Measurements from ENCODE around the gene SNX32.

SNX32 gene

GRCh38 chr11:65871811-65872548 lies 38.2 kb downstream of the SNX32 start:
- peak overlapping the region; percentile 62 for H3K4me3 ChIP-seq (ENCODE audit: low read depth, low read length)
- in situ Hi-C loops (cut with HindIII; ENCODE audit: low sequenced_read_pairs), result no loop called here
- TF ChIP-seq, protein P1, sequence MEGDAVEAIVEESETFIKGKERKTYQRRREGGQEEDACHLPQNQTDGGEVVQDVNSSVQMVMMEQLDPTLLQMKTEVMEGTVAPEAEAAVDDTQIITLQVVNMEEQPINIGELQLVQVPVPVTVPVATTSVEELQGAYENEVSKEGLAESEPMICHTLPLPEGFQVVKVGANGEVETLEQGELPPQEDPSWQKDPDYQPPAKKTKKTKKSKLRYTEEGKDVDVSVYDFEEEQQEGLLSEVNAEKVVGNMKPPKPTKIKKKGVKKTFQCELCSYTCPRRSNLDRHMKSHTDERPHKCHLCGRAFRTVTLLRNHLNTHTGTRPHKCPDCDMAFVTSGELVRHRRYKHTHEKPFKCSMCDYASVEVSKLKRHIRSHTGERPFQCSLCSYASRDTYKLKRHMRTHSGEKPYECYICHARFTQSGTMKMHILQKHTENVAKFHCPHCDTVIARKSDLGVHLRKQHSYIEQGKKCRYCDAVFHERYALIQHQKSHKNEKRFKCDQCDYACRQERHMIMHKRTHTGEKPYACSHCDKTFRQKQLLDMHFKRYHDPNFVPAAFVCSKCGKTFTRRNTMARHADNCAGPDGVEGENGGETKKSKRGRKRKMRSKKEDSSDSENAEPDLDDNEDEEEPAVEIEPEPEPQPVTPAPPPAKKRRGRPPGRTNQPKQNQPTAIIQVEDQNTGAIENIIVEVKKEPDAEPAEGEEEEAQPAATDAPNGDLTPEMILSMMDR (IDR thresholded peaks at IDR 0.05; ENCODE audit: low read depth, low read length, missing control alignments), result peak; percentile 30

GRCh38 chr11:65872586-65873317 lies 39.0 kb downstream of the SNX32 start, which contains the start of gene EFEMP2:
TSS of gene EFEMP2 (minus strand) at chr11:65872800. CDS start at chr11:65872354, 446 bp downstream.
- TF ChIP-seq, protein P1 (IDR thresholded peaks at IDR 0.05; ENCODE audit: low read depth, low read length, missing control alignments), result no peak
- H3K4me3 ChIP-seq (ENCODE audit: low read depth, low read length), result peak within 1 kb of the TSS; percentile 62
- in situ Hi-C loops (cut with HindIII; ENCODE audit: low sequenced_read_pairs), result no loop called here
- DNase-seq (ENCODE audit: low read depth), result no peak

More at GRCh38 chr11:65871811-65872548, 38.2 kb downstream of the SNX32 start:
- DNase-seq (ENCODE audit: low read depth), result no peak

DNA sequence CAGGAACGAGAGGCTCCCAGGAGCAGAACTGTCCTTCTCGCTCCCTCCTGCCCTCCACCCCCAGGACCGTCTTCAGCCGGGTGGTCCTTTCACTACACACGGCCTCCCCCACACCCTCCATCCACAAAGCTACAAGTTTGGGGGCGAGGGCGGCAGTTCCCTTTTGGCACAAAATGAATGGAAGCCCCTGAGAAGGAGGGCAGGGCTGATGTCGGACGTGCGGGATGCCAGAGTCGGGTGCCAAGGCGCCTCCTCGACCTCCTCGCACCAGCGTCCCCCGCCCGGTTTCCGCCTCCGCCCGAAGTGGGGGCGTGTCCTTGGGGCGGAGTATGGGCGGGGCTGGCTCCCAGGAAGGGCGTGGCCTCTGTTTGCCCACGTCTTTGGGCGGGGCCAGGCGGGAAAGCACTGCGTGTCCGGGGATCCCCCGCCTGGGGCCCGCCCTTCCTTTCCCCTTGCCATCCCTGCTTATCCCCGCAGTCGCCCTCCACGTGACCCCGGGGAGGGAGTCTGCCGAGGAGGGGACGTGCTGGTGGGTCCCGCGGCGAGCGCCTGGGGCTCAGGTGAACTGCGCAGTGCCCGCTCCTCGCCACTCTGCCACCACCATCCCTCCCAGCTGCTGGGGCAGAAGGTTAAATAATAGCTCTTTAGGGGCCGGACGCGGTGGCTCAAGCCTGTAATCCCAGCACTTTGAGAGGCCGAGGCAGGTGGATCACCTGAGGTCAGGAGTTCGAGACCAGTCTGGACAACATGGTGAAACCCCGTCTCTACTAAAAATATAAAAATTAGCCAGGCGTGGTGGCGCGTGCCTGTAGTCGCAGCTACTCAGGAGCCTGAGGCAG lies 39.8 kb downstream of the SNX32 start:
- TF ChIP-seq, protein P1 (IDR thresholded peaks at IDR 0.05; ENCODE audit: low read depth, low read length, missing control alignments), result no peak
- DNase-seq (ENCODE audit: low read depth), result peak; percentile 68
- H3K4me3 ChIP-seq (ENCODE audit: low read depth, low read length), result peak overlapping the region; percentile 62
- in situ Hi-C loops (cut with HindIII; ENCODE audit: low sequenced_read_pairs), result no loop called here

DNA sequence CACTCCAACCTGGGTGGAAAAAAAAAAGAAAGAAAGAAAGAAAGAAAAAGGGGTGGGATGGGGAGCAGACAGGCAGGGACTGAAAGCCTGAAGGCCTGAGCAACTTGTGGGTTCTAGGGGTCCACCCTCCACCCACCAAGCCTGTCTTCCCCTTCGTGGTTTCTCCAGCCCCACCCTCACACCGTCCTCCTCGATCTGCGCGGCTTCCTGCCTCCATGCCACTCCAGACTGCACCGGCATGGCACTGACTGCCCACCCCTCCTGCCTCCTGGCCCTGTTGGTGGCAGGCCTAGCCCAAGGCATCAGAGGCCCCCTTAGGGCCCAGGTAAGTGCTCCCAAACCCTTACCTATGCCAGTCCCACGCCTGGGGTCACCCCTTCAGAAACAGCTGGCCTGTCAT lies 45.9 kb downstream of the SNX32 start, which contains the start of gene CTSW:
CTSW (plus strand) TSS at position 221 of the 400 bp plus-strand sequence; CDS start at position 239, 18 bp downstream.
- H3K4me3 ChIP-seq (ENCODE audit: low read depth, low read length), result no peak within 1 kb of the TSS
- no peak for DNase-seq (ENCODE audit: low read depth)
- in situ Hi-C loops (cut with HindIII; ENCODE audit: low sequenced_read_pairs), result no loop called here
- TF ChIP-seq, protein P1 (IDR thresholded peaks at IDR 0.05; ENCODE audit: low read depth, low read length, missing control alignments), result no peak

DNA sequence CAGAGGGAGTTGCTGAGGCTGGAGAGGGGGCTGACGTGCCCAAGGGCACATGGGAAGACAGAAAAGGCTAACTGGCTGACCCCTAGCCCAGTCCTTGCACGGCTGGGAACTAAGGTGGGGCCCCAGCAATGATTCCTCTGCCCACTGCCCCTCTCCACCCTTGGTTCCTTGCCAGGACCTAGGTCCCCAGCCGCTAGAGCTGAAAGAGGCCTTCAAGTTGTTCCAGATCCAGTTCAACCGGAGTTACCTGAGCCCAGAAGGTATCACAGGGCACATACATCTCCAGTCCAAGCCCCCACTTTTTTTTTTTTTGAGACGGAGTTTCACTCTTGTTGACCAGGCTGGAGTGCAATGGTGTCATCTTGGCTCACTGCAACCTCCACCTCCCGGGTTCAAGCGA lies 46.3 kb downstream of the SNX32 start:
- in situ Hi-C loops (cut with HindIII; ENCODE audit: low sequenced_read_pairs), result no loop called here
- no peak overlapping the region for H3K4me3 ChIP-seq (ENCODE audit: low read depth, low read length)
- DNase-seq (ENCODE audit: low read depth), result no peak
- TF ChIP-seq, protein P1 (IDR thresholded peaks at IDR 0.05; ENCODE audit: low read depth, low read length, missing control alignments), result no peak

DNA sequence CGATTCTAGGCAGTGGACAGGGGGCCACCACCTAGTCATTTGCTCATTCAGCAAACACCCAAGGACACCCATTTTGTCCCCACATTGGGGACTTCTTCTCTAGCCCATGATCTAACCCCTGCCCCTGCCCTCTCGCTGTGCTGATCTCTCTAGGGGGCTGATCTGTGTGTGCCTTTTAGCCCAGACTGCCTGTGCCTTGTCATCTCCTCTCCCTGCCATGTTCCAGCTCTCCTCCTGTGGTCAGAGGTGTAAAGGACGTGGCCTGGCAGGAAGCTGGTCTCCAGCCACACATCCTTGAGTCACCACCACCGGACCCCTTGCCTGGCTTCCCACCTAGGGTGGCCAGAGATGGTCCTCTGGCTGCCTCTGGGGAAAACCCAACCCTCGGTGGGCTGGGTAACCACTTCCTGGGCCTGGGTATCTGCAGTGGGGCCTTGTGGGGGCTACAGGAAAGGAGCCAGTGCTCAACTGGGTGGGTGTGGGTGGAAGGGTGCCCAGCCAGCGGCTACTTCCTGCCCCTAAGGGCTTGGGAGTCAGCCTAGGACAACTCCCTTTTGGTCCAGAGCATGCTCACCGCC lies 47.2 kb downstream of the SNX32 start:
- TF ChIP-seq, protein P1 (IDR thresholded peaks at IDR 0.05; ENCODE audit: low read depth, low read length, missing control alignments), result no peak
- no peak for DNase-seq (ENCODE audit: low read depth)
- no peak overlapping the region for H3K4me3 ChIP-seq (ENCODE audit: low read depth, low read length)
- in situ Hi-C loops (cut with HindIII; ENCODE audit: low sequenced_read_pairs), result no loop called here
